ENCODE data around the gene CAMTA1.

DNA sequence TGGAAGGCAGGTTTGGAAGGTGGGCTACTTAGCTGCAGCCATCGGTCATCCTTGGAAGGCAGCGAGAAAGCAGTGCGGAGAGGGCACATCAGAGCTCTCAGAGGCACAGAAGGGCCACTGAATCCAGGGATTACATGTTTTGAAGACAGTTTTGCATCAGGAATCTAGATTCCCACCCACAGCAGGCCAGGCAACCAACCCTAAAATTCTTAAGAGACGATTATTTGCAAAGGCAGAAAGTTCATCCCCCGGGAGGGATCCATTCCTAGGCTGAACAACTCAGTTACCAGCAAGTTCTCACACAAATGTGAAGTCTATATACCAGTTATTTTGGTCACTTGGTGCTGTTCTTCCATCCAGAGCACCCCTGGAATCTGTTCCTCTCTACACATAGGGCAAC is 528.6 kb downstream of the CAMTA1 start:
- TF ChIP-seq POLR2A (IDR thresholded peaks at IDR 0.05; ENCODE audit: low read length) (no peak), GATA1 (IDR thresholded peaks at IDR 0.05; ENCODE audit: low read depth, low read length) (no peak)

Data from erythroblast (primary cell).